Pancreas (tissue), 10 donors: ENCODE data around the gene ZC3H6. TPM values are rescaled to one million over a fixed set of nuclear protein-coding genes. Genes with fewer than 3 reads are reported as not detected.
A peak's percentile ranks its signal among the peaks of the same experiment; 100 is the strongest.

Experiments
- ATAC-seq, 4 donors: fragments of 200-7000 bp; cut with Tn5 transposase; one replicate each; pipeline versions ENCODE4 v1.8.0 to v1.9.1; 2020; ENCODE audit warnings: mild to moderate bottlenecking in 4 of 4, moderate library complexity in 4 of 4
- DNase-seq, 6 donors: peaks; one replicate each; pipeline ENCODE4 v3.0.0-alpha.2; 2020
- FAIRE-seq: peaks from 2 replicates; lab custom pipeline; 2012; peaks lifted over from hg19 to GRCh38; lab: Jason Lieb, UNC
- H3K27ac ChIP-seq, 4 donors: fragments of 200-600 bp; sonication (generic); 1 replicate in 3 of 4; 2 replicates in 1 of 4; pipeline versions ENCODE4 v1.5.0 to v1.8.0; 2020
- H3K27me3 ChIP-seq, 4 donors: fragments of 200-600 bp; one replicate each; pipeline ENCODE4 v1.8.0; 2021
- H3K36me3 ChIP-seq, 3 donors: fragments of 200-600 bp; sonication (generic) in 1 of 3; one replicate each; pipeline versions ENCODE4 v1.5.0 to v1.8.0; 2020 to 2021
- H3K4me1 ChIP-seq, 3 donors: fragments of 200-600 bp; one replicate each; pipeline ENCODE4 v1.8.0; 2021
- H3K4me3 ChIP-seq, 4 donors: fragments of 200-600 bp; sonication (generic) in 2 of 4; one replicate each; pipeline versions ENCODE4 v1.5.0 to v1.8.0; 2020 to 2021
- H3K9me3 ChIP-seq, 4 donors: fragments of 200-600 bp; one replicate each; pipeline ENCODE4 v1.8.0; 2021
- WGBS, 2 donors: extraction: QIAGEN DNeasy Blood & Tissue Kit; methylation state at CpG; one replicate each; pipeline ENCODE4 v1.1.7; 2013; 5-methylcytosine and 5-hydroxymethylcytosine counted together
- intact Hi-C, 3 donors: fragments of 100-400 bp; cut with DNase I; formaldehyde crosslinking; loops; one replicate each; pipeline versions ENCODE4 v1.11.1 to v1.14.2; 2022
- polyA plus RNA-seq, 2 donors: library from polyadenylated mRNA; stranded (reverse); fragments of 200-250 nt; gene quantifications; one replicate each; pipeline ENCODE4 v1.2.3, GENCODE V29; 2013
- total RNA-seq, 6 donors: library from RNA; stranded (reverse); fragmentation: NEBNext Ultra II Directional in 4 of 6; extraction: Animal tissue kit (Norgen Biotek cat#: 25700) in 4 of 6; gene quantifications; one replicate each; pipeline versions ENCODE4 v1.2.1 to v1.2.4, GENCODE V29; 2021 to 2023
- TF ChIP-seq, protein P1 (sequence below), 4 donors: fragments of 200-600 bp; sonication (generic) in 3 of 4; IDR thresholded peaks; one replicate each; pipeline versions ENCODE4 v1.5.0 to v1.8.0; 2021; ENCODE audit warnings: antibody characterized with exemption in 4 of 4
- donor health status: healthy with polysubstance abuse.
- donor health status: DM: no; HTN: no; CAD: no; lungs with moderate emphysema.
- donor health status: DM: no; HTN: no; CAD: no.
- donor health status: control.
- donor health status: control.
- donor health status: Bipolar disorder and iron deficiency.
- donor health status: DM: yes; HTN: yes; CAD: no.
- donor health status: DM: no; HTN: no; CAD: no.
- donor health status: DM: no; HTN: no; CAD: no.
- donor health status: DM: yes; HTN: yes; CAD: no.

The ZC3H6 gene
- total and polyA plus RNA-seq, 8 donors: 2.0 to 9.3 (median 5.8) TPM

DNA sequence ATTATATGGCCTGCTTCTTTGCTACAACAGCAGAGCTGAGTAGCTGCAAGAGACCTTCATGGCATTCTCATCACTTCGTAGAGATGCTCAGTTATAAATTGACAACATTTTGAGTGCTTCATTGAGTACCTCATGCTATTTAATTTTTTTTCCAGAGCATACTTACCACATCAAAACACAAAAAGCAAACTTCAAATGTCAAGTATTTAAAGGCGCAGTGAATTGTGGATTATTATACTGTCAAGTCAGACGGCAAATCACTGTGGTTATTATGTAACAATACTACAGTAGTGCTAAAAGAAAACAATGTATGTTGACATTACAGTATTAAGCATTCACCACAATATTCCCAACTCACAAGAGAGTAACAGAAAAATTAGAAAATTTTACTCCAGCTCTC, 33.0 kb upstream of the ZC3H6 start:
- Histone ChIP-seq H3K4me3 (no peak overlapping the region), H3K4me1 (peaks cover 0 to 7% (median 5%) of the 10 kb centered on the region in 3 donors), H3K27me3 (no peaks in the 10 kb centered on the region), H3K27ac (no peak overlapping the region), H3K9me3 (no peaks in the 10 kb centered on the region), H3K36me3 (peaks cover 0 to 7% (median 0%) of the 10 kb centered on the region in 3 donors)
- peak in 1 of 4 donors; percentile 48 for ATAC-seq
- 69% methylated on average over 3 of the region's 3 CpGs for WGBS, 2 donors
- FAIRE-seq: no peak
- TF ChIP-seq, protein P1, sequence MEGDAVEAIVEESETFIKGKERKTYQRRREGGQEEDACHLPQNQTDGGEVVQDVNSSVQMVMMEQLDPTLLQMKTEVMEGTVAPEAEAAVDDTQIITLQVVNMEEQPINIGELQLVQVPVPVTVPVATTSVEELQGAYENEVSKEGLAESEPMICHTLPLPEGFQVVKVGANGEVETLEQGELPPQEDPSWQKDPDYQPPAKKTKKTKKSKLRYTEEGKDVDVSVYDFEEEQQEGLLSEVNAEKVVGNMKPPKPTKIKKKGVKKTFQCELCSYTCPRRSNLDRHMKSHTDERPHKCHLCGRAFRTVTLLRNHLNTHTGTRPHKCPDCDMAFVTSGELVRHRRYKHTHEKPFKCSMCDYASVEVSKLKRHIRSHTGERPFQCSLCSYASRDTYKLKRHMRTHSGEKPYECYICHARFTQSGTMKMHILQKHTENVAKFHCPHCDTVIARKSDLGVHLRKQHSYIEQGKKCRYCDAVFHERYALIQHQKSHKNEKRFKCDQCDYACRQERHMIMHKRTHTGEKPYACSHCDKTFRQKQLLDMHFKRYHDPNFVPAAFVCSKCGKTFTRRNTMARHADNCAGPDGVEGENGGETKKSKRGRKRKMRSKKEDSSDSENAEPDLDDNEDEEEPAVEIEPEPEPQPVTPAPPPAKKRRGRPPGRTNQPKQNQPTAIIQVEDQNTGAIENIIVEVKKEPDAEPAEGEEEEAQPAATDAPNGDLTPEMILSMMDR (IDR thresholded peaks at IDR 0.05): no peak
- intact Hi-C loops: no loop called here
- no peak for DNase-seq

DNA sequence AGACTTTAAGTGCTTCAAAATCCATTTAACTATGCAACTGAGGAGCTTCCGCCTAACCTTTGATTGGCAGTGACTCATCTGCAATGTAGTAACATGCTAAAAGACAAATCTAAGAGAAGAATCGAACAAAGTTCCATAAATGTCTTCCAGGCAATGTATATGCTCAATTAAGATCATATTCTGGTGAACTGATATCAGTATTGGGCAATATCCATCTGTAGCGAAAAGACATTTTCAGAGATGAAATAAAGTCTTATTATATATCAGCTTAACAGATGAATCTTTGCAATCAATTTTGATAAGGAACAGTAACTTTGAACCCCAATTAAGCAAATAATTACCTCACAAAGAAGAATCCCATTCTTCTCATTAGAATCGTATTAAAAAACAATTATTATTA, 32.2 kb upstream of the ZC3H6 start:
- Histone ChIP-seq H3K9me3 (no peaks in the 10 kb centered on the region), H3K27me3 (no peaks in the 10 kb centered on the region), H3K4me1 (peaks cover 0 to 7% (median 5%) of the 10 kb centered on the region in 3 donors), H3K27ac (no peak overlapping the region), H3K4me3 (no peak overlapping the region), H3K36me3 (peaks cover 0 to 7% (median 0%) of the 10 kb centered on the region in 3 donors)
- FAIRE-seq (no peak), DNase-seq (no peak), ATAC-seq (no peak)
- TF ChIP-seq, protein P1 (IDR thresholded peaks at IDR 0.05): no peak
- intact Hi-C loops: no loop called here
- WGBS, 2 donors: 70 to 88% methylated on average over 4 of the region's 4 CpGs

DNA sequence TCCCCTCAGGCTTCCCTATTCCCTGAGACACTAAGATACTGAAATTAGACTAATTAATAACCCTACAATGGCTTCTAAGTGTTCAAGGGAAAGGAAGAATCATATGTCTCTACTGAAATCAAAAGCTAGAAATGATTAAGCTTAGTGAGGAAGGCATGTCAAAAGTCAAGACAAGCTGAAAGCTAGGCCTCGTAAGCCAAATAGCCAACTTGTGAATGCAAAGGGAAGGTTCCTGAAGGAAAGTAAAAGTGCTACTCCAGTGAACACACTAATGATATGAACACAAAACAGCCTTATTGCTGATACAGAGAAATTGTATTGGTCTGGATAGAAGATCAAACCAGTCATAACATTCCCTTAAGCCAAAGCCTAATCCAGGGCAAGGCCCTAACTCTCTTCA, 30.5 kb upstream of the ZC3H6 start:
- no peak overlapping the region for H3K27ac ChIP-seq
- H3K9me3 ChIP-seq: no peaks in the 10 kb centered on the region
- WGBS, 2 donors: 95 to 100% methylated on average over 1 of the region's 1 CpG
- DNase-seq (no peak), FAIRE-seq (no peak), ATAC-seq (no peak)
- peaks cover 0 to 14% (median 7%) of the 10 kb centered on the region in 3 donors for H3K36me3 ChIP-seq
- intact Hi-C loops: no loop called here
- TF ChIP-seq, protein P1 (IDR thresholded peaks at IDR 0.05): no peak
- no peak overlapping the region for H3K4me3 ChIP-seq
- H3K4me1 ChIP-seq: peaks cover 0 to 7% (median 5%) of the 10 kb centered on the region in 3 donors
- H3K27me3 ChIP-seq: no peaks in the 10 kb centered on the region

DNA sequence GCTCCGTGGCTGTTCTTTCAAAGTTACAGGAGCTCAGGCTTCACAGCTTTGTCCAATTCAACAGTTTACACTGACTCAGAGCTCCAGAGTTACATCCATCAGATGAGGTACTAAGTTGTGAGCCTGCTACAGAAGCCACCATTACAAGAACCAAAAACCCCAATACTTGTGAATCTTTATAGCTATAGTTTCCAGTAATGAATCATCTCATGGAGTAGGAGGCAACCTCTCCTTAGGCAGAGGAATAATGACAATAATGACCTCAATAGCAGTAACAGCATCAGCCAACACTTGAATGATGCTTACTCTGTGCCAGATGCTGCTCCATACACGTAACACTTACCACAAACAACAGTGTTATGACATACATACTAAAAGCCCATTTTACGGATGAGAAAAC, 24.1 kb upstream of the ZC3H6 start:
- Histone ChIP-seq H3K36me3 (peaks cover 0 to 10% (median 7%) of the 10 kb centered on the region in 3 donors), H3K4me1 (peaks cover 0 to 12% (median 9%) of the 10 kb centered on the region in 3 donors), H3K4me3 (no peak overlapping the region), H3K9me3 (no peaks in the 10 kb centered on the region), H3K27ac (no peak overlapping the region), H3K27me3 (no peaks in the 10 kb centered on the region)
- intact Hi-C loops: no loop called here
- no peak for FAIRE-seq
- TF ChIP-seq, protein P1 (IDR thresholded peaks at IDR 0.05): no peak
- WGBS, 2 donors: 80 to 83% methylated on average over 3 of the region's 3 CpGs
- no peak for ATAC-seq
- DNase-seq: no peak

DNA sequence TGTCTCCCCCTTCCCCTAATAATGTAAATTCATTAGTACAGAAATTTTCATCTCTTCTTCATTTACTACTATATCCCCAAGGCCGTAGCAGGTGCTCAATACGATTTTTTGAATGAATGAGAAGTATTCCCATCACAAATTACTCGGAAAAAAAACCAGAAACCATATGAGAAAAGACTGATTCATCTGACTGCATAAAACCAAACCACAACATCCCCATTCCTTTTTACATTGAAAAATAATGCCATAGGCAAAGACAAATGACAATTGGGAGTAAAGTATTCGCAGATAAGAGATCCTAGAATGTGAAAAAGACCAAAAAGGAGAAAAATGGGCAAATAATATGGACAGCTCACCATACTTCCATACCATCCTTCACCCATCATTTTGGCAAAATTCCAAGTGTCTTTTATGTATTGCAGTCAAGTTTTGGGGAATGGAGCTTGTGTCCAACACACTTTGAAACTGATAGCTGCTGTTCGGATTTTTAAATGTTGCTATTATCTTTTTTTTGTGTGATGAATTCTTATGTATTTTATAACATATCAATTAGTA, 22.1 kb upstream of the ZC3H6 start:
- H3K27me3 ChIP-seq: no peaks in the 10 kb centered on the region
- H3K27ac ChIP-seq: no peak overlapping the region
- H3K4me3 ChIP-seq: no peak overlapping the region
- intact Hi-C loops: no loop called here
- TF ChIP-seq, protein P1 (IDR thresholded peaks at IDR 0.05): no peak
- no peaks in the 10 kb centered on the region for H3K9me3 ChIP-seq
- ATAC-seq: no peak
- 86 to 95% methylated on average over 5 of the region's 5 CpGs for WGBS, 2 donors
- peaks cover 0 to 12% (median 9%) of the 10 kb centered on the region in 3 donors for H3K4me1 ChIP-seq
- peaks cover 0 to 7% (median 6%) of the 10 kb centered on the region in 3 donors for H3K36me3 ChIP-seq
- DNase-seq: no peak
- FAIRE-seq: no peak
